ENCODE results near the gene GBF1. TPM values are rescaled to one million over a fixed set of nuclear protein-coding genes. Genes with fewer than 3 reads are reported as not detected.

The GBF1 gene
- polyA plus RNA-seq, 1 donor from 2014 or later, result 14.9 TPM

- H3K27me3 ChIP-seq (ENCODE audit: insufficient read depth, low read depth, low read length), result no peaks in the 10 kb centered on the region
- no peaks in the 10 kb centered on the region for H3F3A ChIP-seq (ENCODE audit: insufficient read depth, low read length, poor library complexity, severe bottlenecking)
These were observed 139.5 kb downstream of the GBF1 start for GRCh38 chr10:102384606-102385429.

GRCh38 chr10:102389894-102390293, 144.6 kb downstream of the GBF1 start:
- no peak overlapping the region for H2AFZ ChIP-seq (ENCODE audit: low read depth, low read length)
- no peak for TF ChIP-seq SMC3 (conservative IDR thresholded peaks at IDR 0.05; ENCODE audit: poor library complexity)
- no peak for TF ChIP-seq EZH2 (IDR thresholded peaks at IDR 0.05; ENCODE audit: borderline replicate concordance, insufficient read depth, low read length, poor library complexity, severe bottlenecking)
- no peak overlapping the region for H3K4me2 ChIP-seq (ENCODE audit: low read length)
- no peaks in the 10 kb centered on the region for H4K20me1 ChIP-seq (ENCODE audit: insufficient read depth)
- no peaks in the 10 kb centered on the region for H3K9me2 ChIP-seq (ENCODE audit: insufficient read depth, low read length)
- no peak overlapping the region for H3K4me3 ChIP-seq (ENCODE audit: low read length)
- H3F3A ChIP-seq (ENCODE audit: insufficient read depth, low read length, poor library complexity, severe bottlenecking), result no peaks in the 10 kb centered on the region
- H3K36me3 ChIP-seq (ENCODE audit: insufficient read depth, low read length), result no peaks in the 10 kb centered on the region
- H3K27me3 ChIP-seq (ENCODE audit: insufficient read depth, low read depth, low read length), result peaks cover 21% of the 10 kb centered on the region
- H3K9ac ChIP-seq (ENCODE audit: low read length), result no peak overlapping the region
- H3K79me2 ChIP-seq (replicated peaks; ENCODE audit: insufficient read depth, low read length), result no peaks in the 10 kb centered on the region
- no peak overlapping the region for H3K27ac ChIP-seq (ENCODE audit: low read length)
- H3K9me3 ChIP-seq (ENCODE audit: low read length), result no peaks in the 10 kb centered on the region

More at GRCh38 chr10:102384606-102385429, 139.5 kb downstream of the GBF1 start:
- Histone ChIP-seq H3K27ac (ENCODE audit: low read length) (no peak overlapping the region), H3K9me2 (ENCODE audit: insufficient read depth, low read length) (no peaks in the 10 kb centered on the region), H3K36me3 (ENCODE audit: insufficient read depth, low read length) (no peaks in the 10 kb centered on the region), H3K79me2 (replicated peaks; ENCODE audit: insufficient read depth, low read length) (no peaks in the 10 kb centered on the region), H3K4me2 (ENCODE audit: low read length) (no peak overlapping the region), H3K4me3 (ENCODE audit: low read length) (no peak overlapping the region), H2AFZ (ENCODE audit: low read depth, low read length) (no peak overlapping the region), H4K20me1 (ENCODE audit: insufficient read depth) (no peaks in the 10 kb centered on the region), H3K9me3 (ENCODE audit: low read length) (no peaks in the 10 kb centered on the region), H3K9ac (ENCODE audit: low read length) (no peak overlapping the region)
- no peak for TF ChIP-seq EP300 (conservative IDR thresholded peaks at IDR 0.05; ENCODE audit: poor library complexity, severe bottlenecking)

- no peak for TF ChIP-seq EP300 (conservative IDR thresholded peaks at IDR 0.05; ENCODE audit: poor library complexity, severe bottlenecking)
- no peak for TF ChIP-seq MXI1 (conservative IDR thresholded peaks at IDR 0.05; ENCODE audit: poor library complexity, severe bottlenecking)
- no peak for TF ChIP-seq TAF1 (IDR thresholded peaks at IDR 0.05; ENCODE audit: low read depth)
- TF ChIP-seq CTCF (IDR thresholded peaks at IDR 0.05; ENCODE audit: poor library complexity, severe bottlenecking), result no peak
- no peak for TF ChIP-seq POLR2AphosphoS5 (IDR thresholded peaks at IDR 0.05)
- TF ChIP-seq SMC3 (conservative IDR thresholded peaks at IDR 0.05; ENCODE audit: poor library complexity), result no peak
- no peak for TF ChIP-seq REST (IDR thresholded peaks at IDR 0.05; ENCODE audit: borderline replicate concordance)
- no peak for TF ChIP-seq EZH2 (IDR thresholded peaks at IDR 0.05; ENCODE audit: borderline replicate concordance, insufficient read depth, low read length, poor library complexity, severe bottlenecking)
- TF ChIP-seq RAD21 (conservative IDR thresholded peaks at IDR 0.05), result no peak
- no peak overlapping the region for H3K27ac ChIP-seq (ENCODE audit: low read length)
These were observed 147.0 kb downstream of the GBF1 start for GRCh38 chr10:102392306-102392705.

More at GRCh38 chr10:102392306-102392705, 147.0 kb downstream of the GBF1 start:
- Histone ChIP-seq H3K9me3 (ENCODE audit: low read length) (no peaks in the 10 kb centered on the region), H4K20me1 (ENCODE audit: insufficient read depth) (no peaks in the 10 kb centered on the region), H3K79me2 (replicated peaks; ENCODE audit: insufficient read depth, low read length) (no peaks in the 10 kb centered on the region), H3K4me3 (ENCODE audit: low read length) (no peak overlapping the region), H3K27me3 (ENCODE audit: insufficient read depth, low read depth, low read length) (peaks cover 32% of the 10 kb centered on the region), H3K36me3 (ENCODE audit: insufficient read depth, low read length) (no peaks in the 10 kb centered on the region), H3K4me2 (ENCODE audit: low read length) (no peak overlapping the region), H3F3A (ENCODE audit: insufficient read depth, low read length, poor library complexity, severe bottlenecking) (no peaks in the 10 kb centered on the region), H3K9ac (ENCODE audit: low read length) (no peak overlapping the region), H2AFZ (ENCODE audit: low read depth, low read length) (no peak overlapping the region), H3K9me2 (ENCODE audit: insufficient read depth, low read length) (no peaks in the 10 kb centered on the region)

Data from neural cell (in vitro differentiated cells).